HG02943 (cell line): ENCODE data around the gene TBC1D5.
"Not testable (repeated sequence)": the region's sequence is repeated elsewhere in the genome, so short reads cannot be mapped to it uniquely, and the experiment has no call there.

Source experiments
- ATAC-seq: cut with Tn5 transposase; IDR thresholded peaks from one replicate; pipeline ENCODE4 v1.9.1; 2021; ENCODE audit warnings: mild to moderate bottlenecking, low read depth, moderate library complexity; ENCODE audit not compliant: unreplicated experiment

Gene TBC1D5

DNA sequence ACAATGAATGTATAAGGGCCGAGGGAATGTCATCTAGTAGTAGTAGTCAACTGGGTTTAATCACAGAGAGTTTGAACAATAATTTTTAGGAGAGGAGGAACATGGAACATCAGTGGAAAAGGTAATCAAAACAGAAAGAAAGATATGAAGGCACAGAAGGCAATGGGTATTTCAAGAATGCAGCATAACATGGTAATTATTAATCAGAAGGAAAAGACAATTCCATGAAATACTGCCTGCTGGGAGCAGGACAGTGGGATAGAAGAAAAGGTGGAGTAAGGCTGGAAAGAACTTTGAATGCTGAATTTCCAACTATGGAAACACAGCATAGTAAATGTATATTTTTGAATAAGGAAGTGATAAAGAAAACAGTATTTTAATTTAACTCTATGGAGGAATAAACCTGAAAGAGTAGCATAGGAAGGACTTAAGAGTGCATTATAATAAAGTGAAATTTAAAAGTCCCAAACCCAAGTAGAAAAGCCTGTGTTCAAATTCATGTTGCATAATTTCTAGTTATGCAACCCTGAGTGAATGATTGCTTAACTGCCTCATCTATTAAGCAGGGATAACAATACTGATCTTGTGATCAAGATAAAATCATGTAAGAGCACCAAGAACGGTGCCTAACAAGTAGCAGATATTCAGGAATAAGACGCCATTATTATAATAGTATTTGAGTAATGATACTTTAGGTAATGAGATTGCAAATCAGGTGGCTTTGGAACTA is 357.7 kb downstream of the TBC1D5 start:
- no peak for ATAC-seq

DNA sequence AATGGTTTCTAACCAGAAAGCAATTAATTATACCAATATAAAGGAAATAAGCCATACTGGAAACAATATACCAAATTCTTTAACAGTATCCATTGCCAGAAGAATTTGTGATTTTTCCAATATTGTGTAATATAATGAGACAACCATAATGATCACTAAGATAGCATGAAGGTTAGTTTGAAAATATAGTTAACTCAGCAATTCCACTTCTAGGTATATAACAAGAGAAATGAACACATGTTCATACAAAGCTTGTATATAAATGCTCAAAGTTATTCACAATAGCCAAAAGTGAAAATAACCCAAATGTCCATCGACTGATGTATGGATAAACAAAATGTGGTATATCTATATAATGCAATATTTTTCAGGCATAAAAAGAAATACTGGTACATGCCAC is 369.1 kb downstream of the TBC1D5 start:
- no peak for ATAC-seq

DNA sequence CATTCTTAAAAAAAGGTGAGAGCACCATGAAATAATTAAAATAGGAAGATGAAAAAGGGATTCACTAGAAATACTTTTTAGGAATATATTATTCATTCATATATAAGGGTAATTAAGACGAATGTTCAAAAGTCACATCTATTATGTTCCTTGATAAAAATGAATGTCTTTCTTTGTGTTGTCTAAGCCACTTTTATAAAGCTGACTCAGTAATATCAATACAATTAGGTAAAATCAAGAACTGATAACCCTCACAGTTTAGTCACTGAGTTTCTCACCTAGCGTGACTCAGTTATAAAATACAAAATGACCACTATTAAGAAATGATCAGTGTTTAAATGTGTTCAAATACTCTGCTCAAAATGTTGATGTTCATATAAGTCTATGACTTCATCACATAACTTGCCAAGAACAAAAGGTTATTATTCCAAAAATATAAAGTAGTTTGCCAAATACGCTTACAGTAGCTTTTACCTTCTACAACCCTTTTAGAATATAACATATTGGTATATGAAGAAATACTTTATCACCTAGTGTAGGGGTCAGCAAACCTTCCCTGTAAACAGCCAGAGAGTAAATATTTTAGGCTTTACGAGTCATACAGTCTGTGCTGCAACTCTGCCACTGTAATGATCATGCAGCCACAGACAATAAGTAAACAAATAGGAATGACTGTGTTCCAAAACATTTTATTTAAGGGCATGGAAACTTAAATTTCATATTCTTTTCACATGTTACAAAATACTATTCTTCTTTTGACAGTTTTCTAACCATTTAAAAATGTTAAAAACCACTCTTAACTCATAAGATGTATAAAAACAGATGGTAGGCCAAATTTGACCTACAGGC is 369.8 kb downstream of the TBC1D5 start:
- ATAC-seq, result no peak

DNA sequence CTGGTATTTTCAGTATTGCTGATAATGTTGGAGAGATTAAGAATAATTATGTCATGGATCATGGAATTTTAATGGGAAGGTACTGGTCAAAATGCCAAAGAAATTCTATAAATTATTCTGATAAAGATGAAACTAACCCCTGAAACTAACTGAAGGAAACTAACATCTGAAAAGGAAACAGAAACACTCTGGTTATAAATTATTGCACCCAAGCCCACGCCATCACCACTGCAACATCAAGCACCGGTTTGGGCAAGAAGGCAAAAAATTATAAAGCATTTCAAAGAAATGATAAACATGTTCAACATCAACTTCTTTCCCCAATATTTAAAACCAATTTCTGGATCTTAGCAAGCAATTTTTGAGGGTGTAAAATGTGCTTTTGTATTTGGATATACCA is 372.5 kb downstream of the TBC1D5 start:
- no peak for ATAC-seq

DNA sequence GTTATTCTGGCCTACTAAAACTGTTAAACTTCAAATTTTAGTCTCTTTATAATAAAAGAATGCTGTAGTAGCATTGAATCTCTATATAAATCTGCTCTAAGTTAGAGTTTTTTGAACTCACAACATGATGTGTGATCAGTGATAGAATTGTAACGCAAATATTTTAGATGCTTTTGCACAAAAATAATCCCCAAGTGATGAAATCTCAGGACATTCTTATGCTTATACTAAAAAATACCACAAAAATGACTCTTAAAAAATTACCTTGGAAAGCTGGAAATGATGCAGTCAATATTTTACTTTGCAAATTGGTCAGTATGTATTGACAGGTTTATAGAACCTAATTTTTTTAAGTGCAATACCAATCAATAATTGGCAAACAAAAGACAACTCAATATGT is 375.3 kb downstream of the TBC1D5 start:
- no peak for ATAC-seq

DNA sequence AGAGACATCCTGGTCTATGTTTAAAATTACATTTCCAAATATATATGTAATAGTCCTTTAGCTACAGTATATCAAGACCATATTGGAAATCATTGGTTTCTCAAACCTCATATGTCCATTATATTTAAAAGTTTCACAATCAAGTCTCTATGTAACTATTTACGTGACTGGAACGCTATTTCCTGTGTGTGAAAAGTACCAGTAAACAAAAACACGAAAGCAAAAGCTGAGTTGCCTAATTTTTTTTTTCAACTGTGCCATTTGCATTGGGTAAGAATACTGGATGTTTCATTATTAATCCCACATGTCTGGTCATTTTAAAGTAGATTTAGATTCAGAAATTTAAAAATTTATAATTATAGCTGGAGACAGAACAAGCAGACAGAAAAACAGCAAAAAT is 381.4 kb downstream of the TBC1D5 start:
- no peak for ATAC-seq

DNA sequence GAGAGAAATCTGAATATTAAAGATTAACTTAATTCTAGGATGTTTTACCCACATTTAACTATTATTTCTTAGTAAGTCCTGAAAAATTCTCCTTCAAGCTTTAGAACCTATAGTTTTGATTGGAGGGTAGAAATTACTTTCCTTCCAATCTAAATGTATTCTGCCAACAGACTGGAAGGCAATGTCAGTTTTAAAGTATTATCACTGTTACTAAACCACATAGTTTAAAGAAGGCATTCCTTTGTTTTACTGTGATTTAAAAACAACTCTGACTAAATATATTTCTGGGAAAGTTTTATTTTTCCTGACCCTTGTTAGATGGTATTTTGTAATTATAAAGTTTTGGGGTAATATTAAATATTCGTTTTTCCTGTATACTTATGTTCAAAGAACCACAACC is 382.5 kb downstream of the TBC1D5 start:
- no peak for ATAC-seq

DNA sequence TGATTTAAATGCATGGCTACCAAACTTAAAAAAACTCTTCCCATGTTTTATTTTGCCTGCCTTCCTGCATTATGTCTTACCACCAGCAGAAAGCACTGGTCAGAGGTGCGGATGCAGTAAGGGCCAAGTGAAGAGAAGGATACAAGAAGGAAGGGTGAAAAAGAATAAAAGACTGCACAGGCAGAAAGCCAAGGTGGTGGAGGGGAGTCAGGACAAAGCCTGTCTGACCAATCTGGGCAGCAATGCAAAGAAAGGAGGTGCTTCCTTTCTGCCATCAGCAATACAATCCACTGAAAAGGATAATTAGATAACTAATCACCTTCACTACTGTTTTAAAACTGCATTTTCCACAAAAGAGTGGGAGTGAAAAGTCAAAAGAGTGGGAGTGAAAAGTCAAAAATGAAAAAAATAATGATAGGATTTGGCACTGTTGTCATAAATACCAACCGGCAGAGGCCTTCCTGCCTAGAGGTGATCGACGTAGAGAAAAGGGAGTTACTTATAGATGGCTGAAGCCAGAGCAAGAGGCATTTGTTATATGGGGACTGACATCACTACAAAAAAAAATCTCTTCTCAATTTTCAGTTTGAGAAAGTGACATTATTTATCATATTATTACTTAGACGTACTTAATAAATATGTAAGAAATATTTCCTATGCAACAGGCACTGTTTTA is 385.3 kb downstream of the TBC1D5 start:
- no peak for ATAC-seq

DNA sequence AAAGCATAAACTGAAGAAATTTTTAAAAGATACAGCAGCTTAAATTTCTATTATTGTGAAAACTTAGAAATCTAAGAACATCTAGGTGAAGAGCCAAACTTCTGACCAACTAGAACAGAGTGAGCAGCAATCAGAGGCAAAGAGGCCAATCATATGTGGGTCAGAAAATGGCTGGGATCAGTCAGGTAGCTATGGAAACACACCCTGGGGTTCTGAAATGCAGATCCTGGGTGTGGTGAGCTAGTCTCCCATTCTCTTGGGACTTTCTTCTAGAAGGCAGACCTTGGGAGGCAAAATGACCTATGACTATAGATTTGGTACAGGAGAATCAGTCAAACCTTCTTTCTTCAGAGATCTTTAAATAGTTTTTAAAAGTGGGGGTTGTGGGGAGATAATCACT is 385.8 kb downstream of the TBC1D5 start:
- no peak for ATAC-seq

DNA sequence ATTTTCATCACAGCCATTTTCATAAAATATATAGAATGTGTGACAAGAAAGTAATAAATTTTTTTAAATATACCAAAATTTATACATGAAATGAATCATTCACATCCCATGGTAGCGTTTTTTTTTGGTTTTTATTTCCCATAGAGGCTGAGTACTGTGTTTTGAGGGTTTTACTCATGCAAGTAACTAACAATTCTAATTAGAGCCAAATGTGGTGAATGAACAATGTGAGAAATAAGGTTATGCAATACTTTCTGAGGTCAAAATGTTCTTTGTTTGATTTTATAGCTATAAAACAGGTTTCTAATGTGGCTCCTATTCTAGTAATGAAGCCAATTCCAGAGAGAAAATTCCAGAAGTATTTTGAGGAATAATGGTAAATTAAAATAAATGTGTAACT is 386.8 kb downstream of the TBC1D5 start:
- ATAC-seq, result no peak

DNA sequence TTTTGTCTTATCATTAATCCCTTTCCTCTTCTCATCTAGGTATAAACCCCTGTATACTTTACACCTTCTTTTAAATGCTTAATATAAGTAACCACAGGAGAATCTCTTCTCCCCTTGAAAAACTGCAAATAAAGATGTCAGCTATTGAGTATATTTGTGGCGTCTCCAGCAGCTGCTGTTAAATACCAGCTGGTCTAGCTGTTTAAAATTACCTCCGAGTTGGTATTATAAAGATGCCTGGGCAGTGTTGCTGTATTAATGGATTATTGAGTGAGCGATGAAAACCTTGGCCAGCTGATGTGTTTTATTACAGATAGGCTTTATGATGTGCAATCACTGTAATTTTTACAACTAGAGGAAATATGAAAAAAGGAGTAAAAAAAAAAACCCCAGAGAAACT is 388.1 kb downstream of the TBC1D5 start:
- no peak for ATAC-seq

DNA sequence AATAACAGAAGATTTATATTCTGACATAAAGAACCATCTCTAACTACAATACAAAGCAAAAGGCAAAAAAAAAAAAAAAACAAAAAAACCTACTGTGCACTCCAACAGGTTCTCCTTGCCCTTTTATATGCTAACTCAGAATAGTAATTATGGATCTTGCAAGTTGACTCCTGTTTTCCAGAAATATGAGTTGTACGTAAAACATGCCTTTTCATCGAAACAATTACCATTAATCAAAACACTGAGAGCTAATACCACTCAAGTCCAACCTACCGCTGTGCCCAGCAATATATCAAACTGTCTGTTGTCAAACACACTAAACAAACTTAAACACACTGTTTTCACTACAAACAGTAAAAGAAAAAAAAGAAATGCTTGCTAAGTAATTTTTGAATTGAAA is 389.8 kb downstream of the TBC1D5 start:
- ATAC-seq, result no peak

DNA sequence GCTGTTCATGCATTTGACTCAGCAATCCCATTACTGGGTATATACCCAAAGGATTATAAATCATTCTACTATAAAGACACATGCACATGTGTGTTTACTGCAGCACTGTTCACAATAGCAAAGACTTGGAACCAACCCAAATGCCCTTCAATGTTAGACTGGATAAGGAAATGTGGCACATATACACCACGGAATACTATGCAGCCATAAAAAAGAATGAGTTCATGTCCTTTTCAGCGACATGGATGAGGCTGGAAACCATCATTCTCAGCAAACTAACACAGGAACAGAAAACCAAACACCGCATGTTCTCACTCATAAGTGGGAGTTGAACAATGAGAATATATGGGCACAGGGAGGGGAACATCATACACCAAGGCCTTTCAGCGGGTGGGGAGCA is 391.2 kb downstream of the TBC1D5 start:
- not testable (repeated sequence) for ATAC-seq

DNA sequence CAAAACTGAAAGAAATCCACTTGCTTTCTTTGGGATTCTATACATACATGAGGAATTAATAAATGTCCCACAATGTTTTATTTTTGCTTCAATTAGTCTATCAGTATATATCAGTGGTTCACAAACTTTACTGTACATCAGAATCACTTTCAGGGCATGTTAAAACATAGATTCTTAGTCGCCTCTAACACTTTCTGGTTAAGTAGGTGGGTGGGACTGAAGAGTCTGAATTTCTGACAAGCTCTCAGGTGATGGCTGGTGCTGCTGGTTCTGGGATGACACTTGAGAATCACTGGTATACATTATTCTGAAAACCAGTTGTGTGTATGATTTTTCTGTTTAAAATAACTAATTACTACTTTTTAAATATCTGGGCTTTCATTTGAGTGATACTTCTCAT is 393.3 kb downstream of the TBC1D5 start:
- no peak for ATAC-seq

DNA sequence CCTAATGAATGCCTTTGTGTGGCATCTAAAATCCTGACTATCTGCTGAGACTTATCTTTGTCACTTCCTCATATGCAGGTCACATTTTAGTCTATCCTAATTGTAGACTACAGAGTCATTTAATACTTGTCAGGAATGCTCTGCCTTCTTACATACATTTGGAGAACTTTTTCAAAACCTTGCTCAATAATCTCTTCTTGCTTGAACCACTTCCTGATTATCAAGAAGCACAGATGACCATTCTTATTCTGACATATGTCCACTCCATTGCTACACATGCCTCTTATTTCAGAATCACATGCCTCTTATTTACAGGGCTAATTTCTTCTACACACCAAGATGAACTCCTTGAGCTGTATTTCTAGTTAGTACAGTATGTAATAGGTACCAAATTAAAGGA is 400.3 kb downstream of the TBC1D5 start:
- no peak for ATAC-seq

DNA sequence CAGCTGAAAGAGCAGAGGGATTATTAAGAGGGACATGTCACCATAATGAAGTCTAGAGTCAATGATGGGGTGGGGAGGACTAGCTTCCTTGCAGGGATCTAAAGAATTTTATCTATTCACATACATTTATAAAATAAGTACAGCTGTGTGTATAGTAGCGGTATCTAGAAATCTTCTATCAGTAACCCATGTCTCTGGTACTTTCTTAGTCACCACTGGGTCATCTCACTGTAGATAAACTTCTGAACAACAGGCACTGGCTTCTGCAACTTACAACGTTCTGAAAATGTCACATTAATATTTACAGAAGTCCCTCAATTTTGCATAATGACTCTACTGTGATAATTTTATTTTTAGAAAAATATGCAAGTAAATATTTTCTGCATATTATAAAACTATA is 401.7 kb downstream of the TBC1D5 start:
- no peak for ATAC-seq

DNA sequence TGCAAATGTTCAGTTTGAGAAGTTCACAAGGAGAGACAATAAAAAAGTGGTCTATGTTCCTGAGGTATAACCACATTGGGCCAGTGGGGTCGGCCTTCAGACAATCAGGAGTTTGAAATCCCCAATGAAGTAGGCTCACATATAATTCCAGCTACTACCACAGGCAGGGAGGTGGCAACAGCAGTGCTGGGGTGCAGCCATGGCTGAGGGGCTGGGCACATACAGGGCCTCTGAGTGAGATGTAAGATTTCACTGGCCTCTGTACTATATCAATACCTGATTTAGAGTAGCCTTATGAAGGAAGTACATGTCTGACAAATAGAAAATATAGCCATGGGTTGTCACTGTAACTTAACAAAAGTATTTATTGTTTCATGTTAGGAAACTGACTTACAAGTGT is 402.2 kb downstream of the TBC1D5 start:
- no peak for ATAC-seq

DNA sequence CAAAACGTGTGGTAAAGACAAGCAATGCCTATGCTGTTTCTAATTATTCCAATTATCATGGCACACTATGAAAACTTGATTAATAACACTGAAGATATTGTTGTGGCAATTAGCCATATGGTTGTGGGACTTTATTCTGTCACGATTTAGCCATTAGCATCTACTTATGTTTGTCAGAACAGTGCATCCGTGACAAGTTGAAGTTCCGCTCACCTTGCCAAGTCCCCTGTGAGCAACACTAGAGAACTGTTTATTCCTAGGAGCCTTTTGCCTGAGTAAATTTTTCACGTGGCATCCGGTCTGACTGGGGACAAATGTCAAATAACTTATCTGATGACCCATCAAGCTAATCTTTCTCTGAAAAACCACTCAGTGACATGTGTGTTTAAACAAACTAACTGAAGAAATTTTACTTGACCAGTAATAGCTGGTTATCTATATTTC is 403.3 kb downstream of the TBC1D5 start:
- ATAC-seq, result no peak

DNA sequence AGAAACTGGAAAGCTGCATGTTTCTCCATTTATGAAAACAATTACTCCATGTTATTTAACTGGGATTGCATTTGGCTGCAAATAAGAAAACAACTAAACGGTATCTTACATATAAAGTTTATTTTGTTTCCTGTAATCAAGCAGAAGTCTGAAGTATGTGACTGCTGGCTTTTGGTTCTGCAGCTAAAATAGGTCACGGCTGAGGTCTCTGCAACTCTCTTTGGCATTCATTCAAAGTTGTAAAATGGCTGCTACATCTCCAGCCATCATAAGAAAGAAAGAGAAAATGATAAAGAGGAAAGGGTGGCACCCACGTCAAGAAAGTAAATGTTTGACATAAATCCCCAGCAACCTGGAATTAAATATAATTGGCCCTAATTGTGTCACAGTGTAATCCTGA is 406.1 kb downstream of the TBC1D5 start:
- ATAC-seq, result no peak

DNA sequence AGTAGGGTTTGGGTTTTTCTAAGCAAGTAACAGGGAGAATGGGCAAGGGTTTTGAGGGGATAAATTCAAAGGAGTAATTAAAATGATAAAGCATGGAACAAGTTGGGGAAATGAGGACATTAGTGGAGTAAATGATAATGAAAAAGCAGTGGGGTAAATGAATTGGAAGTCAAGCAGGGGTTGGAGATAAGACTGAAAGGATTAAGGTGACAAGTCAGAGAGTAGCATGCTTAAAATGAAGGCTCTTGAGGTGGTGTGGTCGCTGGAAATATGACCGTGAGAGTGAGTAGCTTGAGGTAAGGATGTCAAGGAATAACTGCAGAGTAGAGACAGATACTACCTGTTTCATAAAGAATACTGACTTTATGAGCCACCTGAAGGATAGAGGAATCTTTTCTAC is 408.5 kb downstream of the TBC1D5 start:
- no peak for ATAC-seq

DNA sequence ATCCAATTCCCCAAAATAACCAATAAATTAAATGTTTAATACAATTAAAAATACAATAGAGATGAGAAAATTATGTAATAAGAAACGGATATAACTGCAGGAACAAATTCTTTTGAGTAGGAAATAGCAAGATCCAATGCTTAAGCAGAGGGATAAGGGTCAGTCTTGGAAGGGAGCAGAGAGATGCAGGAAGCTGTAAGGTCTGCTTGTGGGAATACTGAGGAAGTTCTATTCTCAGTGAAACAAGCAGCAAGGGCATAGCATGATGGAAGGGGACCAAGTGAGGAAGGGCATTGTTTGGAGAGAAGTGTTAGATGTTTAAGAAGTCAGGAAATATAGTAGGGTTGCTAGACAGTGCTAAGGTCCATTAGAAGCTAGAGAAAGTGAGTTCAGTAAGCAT is 409.0 kb downstream of the TBC1D5 start:
- ATAC-seq, result no peak
